HepG2 (cell line): ENCODE measurements around the gene HDAC4. TPM values are rescaled to one million over a fixed set of nuclear protein-coding genes. Genes with fewer than 3 reads are reported as not detected.

Experiments
- ARNT2 ChIP-seq: sonication (generic); formaldehyde crosslinking; IDR thresholded peaks from 2 replicates; pipeline ENCODE4 v1.8.0; 2022; ENCODE audit warnings: mild to moderate bottlenecking, low read depth, missing genetic modification reagents, moderate library complexity
- BRCA1 ChIP-seq: sonication (generic); formaldehyde crosslinking; IDR thresholded peaks from 2 replicates; pipeline ENCODE4 v1.4.0; 2020; ENCODE audit warnings: missing genetic modification reagents
- DPF2 ChIP-seq: sonication (generic); formaldehyde crosslinking; IDR thresholded peaks from 2 replicates; pipeline ENCODE4 v1.4.0; 2020; ENCODE audit warnings: mild to moderate bottlenecking, low read depth, missing genetic modification reagents, borderline replicate concordance
- HNRNPL ChIP-seq: fragments of 200-400 bp; formaldehyde crosslinking; IDR thresholded peaks from 2 replicates; pipeline ENCODE4 v1.6.1; 2017; ENCODE audit warnings: mild to moderate bottlenecking, low read depth, low read length
- MTF1 ChIP-seq: sonication (generic); formaldehyde crosslinking; IDR thresholded peaks from 2 replicates; pipeline ENCODE4 v1.5.0; 2020; ENCODE audit warnings: missing genetic modification reagents
- NFYB ChIP-seq: sonication (generic); formaldehyde crosslinking; IDR thresholded peaks from 2 replicates; pipeline ENCODE4 v1.4.0; 2020; ENCODE audit warnings: missing genetic modification reagents
- POLR2G ChIP-seq: fragments of 200-400 bp; formaldehyde crosslinking; IDR thresholded peaks from 2 replicates; pipeline ENCODE4 v1.6.1; 2018; ENCODE audit warnings: mild to moderate bottlenecking, low read depth, low read length, moderate library complexity
- SOX13 ChIP-seq, 3 experiments: fragments of 450-650 bp in 1 of 3; sonication (generic) in 1 of 3; formaldehyde crosslinking in 1 of 3; IDR thresholded peaks in 2 of 3; conservative IDR thresholded peaks in 1 of 3; 2 replicates each; pipeline versions ENCODE4 v1.5.0 to v1.6.1; 2016 to 2020; ENCODE audit warnings: antibody characterized with exemption in 1 of 3, mild to moderate bottlenecking in 1 of 3, missing compliant biosample characterization in 1 of 3, missing genetic modification reagents in 1 of 3, moderate library complexity in 1 of 3
- SOX6 ChIP-seq, 2 experiments: fragments of 450-650 bp in 1 of 2; sonication (generic) in 1 of 2; formaldehyde crosslinking in 1 of 2; IDR thresholded peaks; 2 replicates each; pipeline versions ENCODE4 v1.4.0 to v1.6.1; 2017 to 2020; ENCODE audit warnings: antibody characterized with exemption in 1 of 2, mild to moderate bottlenecking in 1 of 2, missing genetic modification reagents in 1 of 2
- SRSF1 ChIP-seq: fragments of 200-400 bp; formaldehyde crosslinking; optimal IDR thresholded peaks from 2 replicates; pipeline ENCODE3; 2017; ENCODE audit warnings: mild to moderate bottlenecking, low read depth, low read length, moderate library complexity
- TGIF2 ChIP-seq: IDR thresholded peaks from 2 replicates; pipeline ENCODE4 v1.6.1; 2016; ENCODE audit warnings: control low read depth, missing compliant biosample characterization
- ZNF138 ChIP-seq: sonication (generic); formaldehyde crosslinking; IDR thresholded peaks from 2 replicates; pipeline ENCODE4 v1.5.0; 2020; ENCODE audit warnings: mild to moderate bottlenecking, low read depth, missing genetic modification reagents
- ZNF296 ChIP-seq: sonication (generic); formaldehyde crosslinking; conservative IDR thresholded peaks from 2 replicates; pipeline ENCODE4 v1.5.0; 2020; ENCODE audit warnings: mild to moderate bottlenecking, missing genetic modification reagents
- ZNF329 ChIP-seq: sonication (generic); formaldehyde crosslinking; IDR thresholded peaks from 2 replicates; pipeline ENCODE4 v1.9.0; 2021; ENCODE audit warnings: low read depth, mild to moderate bottlenecking, missing genetic modification reagents
- ZNF496 ChIP-seq: sonication (generic); formaldehyde crosslinking; IDR thresholded peaks from 2 replicates; pipeline ENCODE4 v1.8.1; 2023; ENCODE audit warnings: mild to moderate bottlenecking, moderate library complexity, missing genetic modification reagents; ENCODE audit not compliant: insufficient replicate concordance
- polyA plus RNA-seq, 8 experiments: library from polyadenylated mRNA; depleted of rRNA in 3 of 8; stranded (reverse) in 7 of 8; unstranded in 1 of 8; fragments of >200 nt; fragmentation: Illumina TruSeq in 4 of 8; extraction: Trizol in 4 of 8; gene quantifications; 2 replicates each; pipeline versions ENCODE4 v1.2.1 to v1.2.3, GENCODE V29; 2011 to 2016; ENCODE audit warnings: low read depth in 4 of 8, missing spikeins in 1 of 8, mixed read lengths in 1 of 8; ENCODE audit not compliant: insufficient read depth in 1 of 8
- total RNA-seq, 5 experiments: library from RNA; depleted of rRNA; stranded (reverse); fragments of >200 nt; fragmentation: Illumina TruSeq; extraction: Trizol; gene quantifications; 2 replicates each; pipeline ENCODE4 v1.2.3, GENCODE V29; 2016; ENCODE audit warnings: low read depth in 1 of 5
- TF ChIP-seq, protein P1 (sequence below): sonication (generic); formaldehyde crosslinking; IDR thresholded peaks from 2 replicates; pipeline ENCODE4 v1.4.0; 2020; ENCODE audit warnings: missing genetic modification reagents, mild to moderate bottlenecking, borderline replicate concordance
- TF ChIP-seq, protein P2 (sequence below): sonication (generic); formaldehyde crosslinking; IDR thresholded peaks from 2 replicates; pipeline ENCODE4 v1.4.0; 2020; ENCODE audit warnings: missing genetic modification reagents, borderline replicate concordance
- TF ChIP-seq, protein P3 (sequence below): sonication (generic); formaldehyde crosslinking; conservative IDR thresholded peaks from 2 replicates; pipeline ENCODE4 v1.8.0; 2022; ENCODE audit warnings: mild to moderate bottlenecking, moderate library complexity, missing genetic modification reagents
- TF ChIP-seq, protein P4 (sequence below): sonication (generic); IDR thresholded peaks from 2 replicates; pipeline ENCODE4 v1.6.1; 2016; ENCODE audit warnings: low read depth, borderline replicate concordance

The HDAC4 gene
- total and polyA plus RNA-seq, 2 of the 13 experiments (the other 11 are each of a cell fraction or from before 2014, with no cell fraction given), result 10.1 to 11.5 TPM

DNA sequence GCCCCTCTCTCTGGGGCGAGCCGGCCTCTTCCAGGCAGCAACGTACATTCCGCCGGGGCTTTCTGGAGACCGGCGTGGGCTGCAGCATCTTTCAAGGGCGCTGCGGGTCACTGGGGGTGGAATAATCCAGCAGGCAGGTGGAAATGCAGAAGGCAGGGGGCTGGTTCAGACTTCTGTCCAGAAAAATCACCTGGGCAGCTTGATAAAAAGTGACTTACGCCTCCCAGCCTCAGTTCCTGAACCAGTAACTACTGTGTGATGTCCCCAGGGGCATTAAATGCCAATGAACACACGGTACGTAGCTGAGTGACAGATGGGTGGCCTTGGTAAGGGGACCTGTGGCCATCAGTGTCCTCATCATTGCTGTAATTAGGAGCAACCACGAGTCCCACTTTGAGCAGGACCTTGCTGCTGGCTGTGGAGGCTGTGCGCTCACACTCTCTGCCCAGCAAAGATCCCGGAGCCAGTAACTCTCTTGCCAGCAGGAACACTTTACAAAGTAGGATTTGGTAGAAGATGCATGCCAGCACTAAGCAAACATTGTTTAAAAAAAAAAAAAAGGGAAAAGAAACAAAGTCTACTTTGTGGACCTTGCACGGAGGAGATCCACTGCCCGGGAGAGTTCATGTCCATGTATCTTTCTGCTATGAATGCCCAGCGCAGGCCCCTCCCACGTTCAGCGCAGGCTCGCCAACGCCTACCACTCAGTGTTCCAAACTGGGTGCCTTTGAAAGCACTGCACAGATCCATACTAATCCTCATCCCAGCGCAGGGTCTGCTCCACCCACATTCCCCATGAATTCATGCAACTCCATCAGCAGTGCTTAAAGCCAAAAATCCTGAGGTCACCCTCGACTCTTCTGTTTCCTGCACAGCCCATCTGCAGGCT lies 177.3 kb downstream of the HDAC4 start (continued):
- TF ChIP-seq BRCA1 (CRISPR knock-in tag), result no peak
- no peak for TF ChIP-seq TGIF2 (CRISPR knock-in tag)
- TF ChIP-seq ZNF329 (CRISPR knock-in tag), result no peak
- TF ChIP-seq SOX13 (IDR thresholded peaks at IDR 0.05), result no peak
- peak in 1 of 2 experiments; percentile 52; a peak in 2 of 4 replicates for TF ChIP-seq SOX13 (CRISPR knock-in tag; conservative IDR thresholded peaks at IDR 0.05 in 1 of 2, IDR thresholded peaks at IDR 0.05 in 1 of 2)
- TF ChIP-seq DPF2 (CRISPR knock-in tag), result peak; percentile 69
- TF ChIP-seq, protein P1, sequence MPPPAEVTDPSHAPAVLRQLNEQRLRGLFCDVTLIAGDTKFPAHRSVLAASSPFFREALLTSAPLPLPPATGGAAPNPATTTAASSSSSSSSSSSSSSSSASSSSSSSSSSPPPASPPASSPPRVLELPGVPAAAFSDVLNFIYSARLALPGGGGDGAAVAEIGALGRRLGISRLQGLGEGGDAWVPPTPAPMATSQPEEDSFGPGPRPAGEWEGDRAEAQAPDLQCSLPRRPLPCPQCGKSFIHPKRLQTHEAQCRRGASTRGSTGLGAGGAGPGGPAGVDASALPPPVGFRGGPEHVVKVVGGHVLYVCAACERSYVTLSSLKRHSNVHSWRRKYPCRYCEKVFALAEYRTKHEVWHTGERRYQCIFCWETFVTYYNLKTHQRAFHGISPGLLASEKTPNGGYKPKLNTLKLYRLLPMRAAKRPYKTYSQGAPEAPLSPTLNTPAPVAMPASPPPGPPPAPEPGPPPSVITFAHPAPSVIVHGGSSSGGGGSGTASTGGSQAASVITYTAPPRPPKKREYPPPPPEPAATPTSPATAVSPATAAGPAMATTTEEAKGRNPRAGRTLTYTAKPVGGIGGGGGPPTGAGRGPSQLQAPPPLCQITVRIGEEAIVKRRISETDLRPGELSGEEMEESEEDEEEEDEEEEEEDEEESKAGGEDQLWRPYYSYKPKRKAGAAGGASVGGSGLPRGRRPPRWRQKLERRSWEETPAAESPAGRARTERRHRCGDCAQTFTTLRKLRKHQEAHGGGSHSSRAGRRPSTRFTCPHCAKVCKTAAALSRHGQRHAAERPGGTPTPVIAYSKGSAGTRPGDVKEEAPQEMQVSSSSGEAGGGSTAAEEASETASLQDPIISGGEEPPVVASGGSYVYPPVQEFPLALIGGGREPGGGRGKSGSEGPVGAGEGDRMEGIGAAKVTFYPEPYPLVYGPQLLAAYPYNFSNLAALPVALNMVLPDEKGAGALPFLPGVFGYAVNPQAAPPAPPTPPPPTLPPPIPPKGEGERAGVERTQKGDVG (CRISPR knock-in tag), result no peak
- TF ChIP-seq, protein P2, sequence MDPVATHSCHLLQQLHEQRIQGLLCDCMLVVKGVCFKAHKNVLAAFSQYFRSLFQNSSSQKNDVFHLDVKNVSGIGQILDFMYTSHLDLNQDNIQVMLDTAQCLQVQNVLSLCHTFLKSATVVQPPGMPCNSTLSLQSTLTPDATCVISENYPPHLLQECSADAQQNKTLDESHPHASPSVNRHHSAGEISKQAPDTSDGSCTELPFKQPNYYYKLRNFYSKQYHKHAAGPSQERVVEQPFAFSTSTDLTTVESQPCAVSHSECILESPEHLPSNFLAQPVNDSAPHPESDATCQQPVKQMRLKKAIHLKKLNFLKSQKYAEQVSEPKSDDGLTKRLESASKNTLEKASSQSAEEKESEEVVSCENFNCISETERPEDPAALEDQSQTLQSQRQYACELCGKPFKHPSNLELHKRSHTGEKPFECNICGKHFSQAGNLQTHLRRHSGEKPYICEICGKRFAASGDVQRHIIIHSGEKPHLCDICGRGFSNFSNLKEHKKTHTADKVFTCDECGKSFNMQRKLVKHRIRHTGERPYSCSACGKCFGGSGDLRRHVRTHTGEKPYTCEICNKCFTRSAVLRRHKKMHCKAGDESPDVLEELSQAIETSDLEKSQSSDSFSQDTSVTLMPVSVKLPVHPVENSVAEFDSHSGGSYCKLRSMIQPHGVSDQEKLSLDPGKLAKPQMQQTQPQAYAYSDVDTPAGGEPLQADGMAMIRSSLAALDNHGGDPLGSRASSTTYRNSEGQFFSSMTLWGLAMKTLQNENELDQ (CRISPR knock-in tag), result no peak
- no peak for TF ChIP-seq ZNF496
- TF ChIP-seq SOX6 (IDR thresholded peaks at IDR 0.05), result no peak
- peak; percentile 78 for TF ChIP-seq SOX6 (CRISPR knock-in tag; IDR thresholded peaks at IDR 0.05)
- TF ChIP-seq POLR2G, result no peak
- TF ChIP-seq ZNF296 (CRISPR knock-in tag), result no peak
- TF ChIP-seq MTF1, result no peak
- TF ChIP-seq ZNF138 (CRISPR knock-in tag), result no peak
- TF ChIP-seq ARNT2 (CRISPR knock-in tag), result no peak; the same call in 1 of the 2 replicates
- no peak for TF ChIP-seq SRSF1
- TF ChIP-seq, protein P3, sequence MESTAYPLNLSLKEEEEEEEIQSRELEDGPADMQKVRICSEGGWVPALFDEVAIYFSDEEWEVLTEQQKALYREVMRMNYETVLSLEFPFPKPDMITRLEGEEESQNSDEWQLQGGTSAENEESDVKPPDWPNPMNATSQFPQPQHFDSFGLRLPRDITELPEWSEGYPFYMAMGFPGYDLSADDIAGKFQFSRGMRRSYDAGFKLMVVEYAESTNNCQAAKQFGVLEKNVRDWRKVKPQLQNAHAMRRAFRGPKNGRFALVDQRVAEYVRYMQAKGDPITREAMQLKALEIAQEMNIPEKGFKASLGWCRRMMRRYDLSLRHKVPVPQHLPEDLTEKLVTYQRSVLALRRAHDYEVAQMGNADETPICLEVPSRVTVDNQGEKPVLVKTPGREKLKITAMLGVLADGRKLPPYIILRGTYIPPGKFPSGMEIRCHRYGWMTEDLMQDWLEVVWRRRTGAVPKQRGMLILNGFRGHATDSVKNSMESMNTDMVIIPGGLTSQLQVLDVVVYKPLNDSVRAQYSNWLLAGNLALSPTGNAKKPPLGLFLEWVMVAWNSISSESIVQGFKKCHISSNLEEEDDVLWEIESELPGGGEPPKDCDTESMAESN (CRISPR knock-in tag), result peak; percentile 51; the same call in 1 of the 2 replicates
- TF ChIP-seq HNRNPL, result 0 out of 2 replicates have a peak, but pooled peaks have one; percentile 79
- no peak for TF ChIP-seq NFYB (CRISPR knock-in tag)
- TF ChIP-seq, protein P4, sequence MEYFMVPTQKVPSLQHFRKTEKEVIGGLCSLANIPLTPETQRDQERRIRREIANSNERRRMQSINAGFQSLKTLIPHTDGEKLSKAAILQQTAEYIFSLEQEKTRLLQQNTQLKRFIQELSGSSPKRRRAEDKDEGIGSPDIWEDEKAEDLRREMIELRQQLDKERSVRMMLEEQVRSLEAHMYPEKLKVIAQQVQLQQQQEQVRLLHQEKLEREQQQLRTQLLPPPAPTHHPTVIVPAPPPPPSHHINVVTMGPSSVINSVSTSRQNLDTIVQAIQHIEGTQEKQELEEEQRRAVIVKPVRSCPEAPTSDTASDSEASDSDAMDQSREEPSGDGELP, result no peak
